RWPE2 (cell line): ENCODE results near the gene MYH14.

ENCODE experiments used
- ATAC-seq: fragments of 200-7000 bp; cut with Tn5 transposase; 3 replicates; pipeline ENCODE4 v1.9.1; 2021; ENCODE audit warnings: low read depth
- DNase-seq: peaks from one replicate; pipeline ENCODE4 v3.0.0-alpha.2; 2020; ENCODE audit warnings: low spot score
- H3K27ac ChIP-seq: fragments of 450-650 bp; 2 replicates; pipeline ENCODE4 v1.5.1; 2017; ENCODE audit warnings: mild to moderate bottlenecking; ENCODE audit not compliant: poor library complexity, severe bottlenecking
- H3K27me3 ChIP-seq: fragments of 250-450 bp; sonication (Bioruptor Pico); 2 replicates; pipeline ENCODE4 v1.5.1; 2021; ENCODE audit warnings: mild to moderate bottlenecking, moderate library complexity; ENCODE audit not compliant: insufficient read depth, poor library complexity, severe bottlenecking
- H3K36me3 ChIP-seq: fragments of 250-450 bp; sonication (Bioruptor Pico); 2 replicates; pipeline ENCODE4 v1.5.1; 2020; ENCODE audit warnings: low read depth, mild to moderate bottlenecking, moderate library complexity
- H3K4me1 ChIP-seq: fragments of 250-450 bp; sonication (Bioruptor Pico); 2 replicates; pipeline ENCODE4 v1.5.1; 2021; ENCODE audit warnings: mild to moderate bottlenecking, moderate library complexity; ENCODE audit not compliant: insufficient read depth, poor library complexity, severe bottlenecking
- H3K4me3 ChIP-seq: fragments of 250-450 bp; sonication (Bioruptor Pico); 2 replicates; pipeline ENCODE4 v1.5.1; 2021; ENCODE audit warnings: mild to moderate bottlenecking, moderate library complexity; ENCODE audit not compliant: severe bottlenecking
- H3K9me3 ChIP-seq: fragments of 250-450 bp; sonication (Bioruptor Pico); 2 replicates; pipeline ENCODE4 v1.5.1; 2021; ENCODE audit warnings: mild to moderate bottlenecking, moderate library complexity; ENCODE audit not compliant: severe bottlenecking
- TF ChIP-seq, protein P1 (sequence below): fragments of 450-650 bp; IDR thresholded peaks from one replicate; pipeline ENCODE4 v1.5.1; 2017; ENCODE audit warnings: mild to moderate bottlenecking, moderate library complexity; ENCODE audit not compliant: poor library complexity, severe bottlenecking

MYH14 gene

DNA sequence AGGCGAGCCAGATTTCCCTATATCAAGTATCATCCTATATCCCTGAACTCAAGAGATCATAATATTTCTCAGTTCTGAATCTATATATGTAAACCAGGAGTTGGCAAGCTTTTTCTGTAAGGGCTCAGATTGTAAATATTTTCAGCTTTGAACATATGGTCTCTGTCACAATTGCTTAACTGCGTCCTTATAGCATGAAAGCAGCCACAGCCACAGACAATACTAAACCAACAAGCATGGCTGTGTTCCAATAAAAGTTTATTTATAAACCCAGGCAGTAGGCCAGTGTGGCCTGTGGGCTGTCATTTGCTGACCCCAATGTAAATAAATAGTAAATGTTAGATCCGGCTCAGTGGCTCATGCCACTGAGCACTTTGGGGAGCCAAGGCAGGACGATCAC, 12.2 kb upstream of the MYH14 start:
- no peak for ATAC-seq
- no peak for DNase-seq
- no peaks in the 10 kb centered on the region for H3K27me3 ChIP-seq
- H3K4me1 ChIP-seq = no peaks in the 10 kb centered on the region
- no peak overlapping the region for H3K27ac ChIP-seq
- TF ChIP-seq, protein P1, sequence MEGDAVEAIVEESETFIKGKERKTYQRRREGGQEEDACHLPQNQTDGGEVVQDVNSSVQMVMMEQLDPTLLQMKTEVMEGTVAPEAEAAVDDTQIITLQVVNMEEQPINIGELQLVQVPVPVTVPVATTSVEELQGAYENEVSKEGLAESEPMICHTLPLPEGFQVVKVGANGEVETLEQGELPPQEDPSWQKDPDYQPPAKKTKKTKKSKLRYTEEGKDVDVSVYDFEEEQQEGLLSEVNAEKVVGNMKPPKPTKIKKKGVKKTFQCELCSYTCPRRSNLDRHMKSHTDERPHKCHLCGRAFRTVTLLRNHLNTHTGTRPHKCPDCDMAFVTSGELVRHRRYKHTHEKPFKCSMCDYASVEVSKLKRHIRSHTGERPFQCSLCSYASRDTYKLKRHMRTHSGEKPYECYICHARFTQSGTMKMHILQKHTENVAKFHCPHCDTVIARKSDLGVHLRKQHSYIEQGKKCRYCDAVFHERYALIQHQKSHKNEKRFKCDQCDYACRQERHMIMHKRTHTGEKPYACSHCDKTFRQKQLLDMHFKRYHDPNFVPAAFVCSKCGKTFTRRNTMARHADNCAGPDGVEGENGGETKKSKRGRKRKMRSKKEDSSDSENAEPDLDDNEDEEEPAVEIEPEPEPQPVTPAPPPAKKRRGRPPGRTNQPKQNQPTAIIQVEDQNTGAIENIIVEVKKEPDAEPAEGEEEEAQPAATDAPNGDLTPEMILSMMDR = no peak
- H3K9me3 ChIP-seq = no peaks in the 10 kb centered on the region
- H3K36me3 ChIP-seq = no peaks in the 10 kb centered on the region
- H3K4me3 ChIP-seq = no peak overlapping the region

DNA sequence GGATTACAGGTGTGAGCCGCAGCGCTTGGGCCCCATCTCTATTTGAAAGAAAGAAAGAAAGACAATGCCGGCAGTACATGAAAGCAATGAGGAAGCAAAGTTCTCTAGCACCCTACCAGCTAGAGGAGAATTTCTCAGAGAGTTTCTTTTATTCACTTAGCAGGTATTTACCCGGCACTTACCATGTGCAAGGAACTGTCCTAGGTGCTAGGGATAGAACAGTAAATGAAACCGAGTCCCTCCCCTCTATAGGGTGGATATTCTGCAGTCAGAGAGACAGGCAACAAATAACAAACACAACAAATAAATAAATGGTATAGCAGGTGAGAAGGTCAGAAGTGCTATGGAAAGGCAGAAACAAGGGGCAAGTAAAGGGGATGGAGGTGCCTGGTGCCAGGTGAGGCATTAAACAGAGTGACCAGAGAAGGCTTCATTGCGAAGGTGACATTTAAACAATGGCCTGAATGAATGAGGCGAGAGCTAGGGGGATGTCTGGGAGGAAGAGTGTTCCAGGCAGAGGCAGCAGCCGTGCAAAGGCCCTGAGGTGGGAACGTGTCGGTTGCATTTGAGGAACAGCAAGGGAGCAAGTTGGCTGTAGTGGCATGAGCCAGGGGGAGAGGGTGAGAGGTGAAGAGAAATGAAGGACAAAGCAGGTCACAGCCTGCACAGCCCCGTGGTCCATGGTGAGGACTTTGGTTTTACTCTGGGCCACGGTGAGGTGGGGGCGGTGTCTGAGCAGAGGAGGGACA, 10.8 kb upstream of the MYH14 start:
- Histone ChIP-seq H3K4me1 (no peaks in the 10 kb centered on the region), H3K4me3 (no peak overlapping the region), H3K27me3 (no peaks in the 10 kb centered on the region), H3K27ac (no peak overlapping the region), H3K9me3 (no peaks in the 10 kb centered on the region), H3K36me3 (no peaks in the 10 kb centered on the region)
- TF ChIP-seq, protein P1 = no peak
- ATAC-seq (no peak), DNase-seq (no peak)

DNA sequence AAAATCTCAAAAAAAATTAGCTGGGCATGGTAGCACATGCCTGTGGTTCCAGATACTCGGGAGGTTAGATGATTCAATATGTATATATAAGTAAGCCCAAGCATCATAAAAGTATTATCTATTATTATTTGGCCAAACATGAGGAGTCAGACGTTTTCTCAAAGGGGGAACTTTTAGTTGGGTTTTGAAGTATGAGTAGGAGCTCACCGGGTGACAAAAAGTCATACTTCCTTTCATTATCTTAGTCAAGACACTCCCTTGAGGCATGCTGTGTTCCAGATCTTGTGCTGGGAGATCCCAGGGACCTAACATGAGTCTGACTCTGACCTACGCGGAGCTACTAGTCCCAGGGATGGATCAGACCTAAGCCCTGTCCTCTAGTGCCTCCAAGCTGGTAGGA, 8.2 kb upstream of the MYH14 start:
- peaks cover 3% of the 10 kb centered on the region for H3K27me3 ChIP-seq
- ATAC-seq (no peak), DNase-seq (no peak)
- no peaks in the 10 kb centered on the region for H3K4me1 ChIP-seq
- no peaks in the 10 kb centered on the region for H3K36me3 ChIP-seq
- no peaks in the 10 kb centered on the region for H3K9me3 ChIP-seq
- TF ChIP-seq, protein P1 = no peak
- no peak overlapping the region for H3K4me3 ChIP-seq
- no peak overlapping the region for H3K27ac ChIP-seq

DNA sequence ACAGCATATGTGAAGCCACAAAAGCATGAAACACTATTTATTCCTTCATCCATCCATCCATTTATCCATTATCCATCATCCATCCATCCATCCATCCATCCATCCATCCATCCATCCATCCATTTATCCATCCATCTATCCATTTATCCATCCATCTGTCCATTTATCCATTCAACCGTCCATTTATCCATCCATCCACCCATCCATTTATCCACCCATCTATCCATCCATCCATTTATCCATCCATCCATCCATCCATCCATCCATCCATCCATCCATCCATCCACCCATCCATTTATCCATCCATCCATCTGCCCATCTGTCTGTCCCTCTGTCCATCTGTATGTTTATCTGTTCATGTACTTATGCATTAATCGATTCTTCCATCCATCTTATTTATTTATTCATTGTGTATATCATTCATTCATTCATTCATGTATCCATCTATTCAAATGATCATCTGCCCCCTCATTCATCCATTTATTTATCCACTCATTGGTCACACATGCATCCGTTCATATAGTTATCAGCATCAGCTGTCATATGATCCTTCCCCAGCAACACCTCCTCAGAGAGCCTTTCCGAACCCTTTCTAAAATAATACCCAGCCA, 7.0 kb upstream of the MYH14 start:
- no peak overlapping the region for H3K4me3 ChIP-seq
- peaks cover 3% of the 10 kb centered on the region for H3K27me3 ChIP-seq
- no peaks in the 10 kb centered on the region for H3K4me1 ChIP-seq
- H3K27ac ChIP-seq = no peak overlapping the region
- DNase-seq (no peak), ATAC-seq (no peak)
- TF ChIP-seq, protein P1 = no peak
- no peaks in the 10 kb centered on the region for H3K36me3 ChIP-seq
- H3K9me3 ChIP-seq = no peaks in the 10 kb centered on the region

DNA sequence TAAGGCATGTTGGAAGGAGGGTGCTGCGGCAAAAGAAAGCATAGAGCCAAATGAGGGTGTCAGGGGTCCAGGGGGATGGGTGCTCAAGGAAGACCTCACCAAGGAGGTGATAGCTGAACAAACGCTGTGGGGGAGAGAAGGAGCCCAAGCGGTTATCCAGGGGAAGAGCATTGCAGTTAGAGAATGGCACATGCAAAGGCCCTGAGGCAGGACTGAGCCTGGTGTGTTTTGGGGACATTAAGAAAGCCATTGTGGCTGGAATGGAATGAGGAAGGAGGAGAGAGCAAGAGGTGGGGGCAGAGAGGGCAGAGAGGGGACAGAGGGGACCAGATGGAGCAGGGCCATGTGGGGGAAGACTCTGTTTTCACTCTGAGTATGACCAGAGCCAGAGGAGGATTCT, 6.1 kb upstream of the MYH14 start:
- Histone ChIP-seq H3K27me3 (peaks cover 3% of the 10 kb centered on the region), H3K4me1 (no peaks in the 10 kb centered on the region), H3K9me3 (no peaks in the 10 kb centered on the region), H3K27ac (no peak overlapping the region), H3K36me3 (no peaks in the 10 kb centered on the region), H3K4me3 (no peak overlapping the region)
- DNase-seq = no peak
- ATAC-seq = no peak
- TF ChIP-seq, protein P1 = no peak
